Lung (tissue), 12 donors: Measurements from ENCODE around the gene PKHD1. TPM values are rescaled to one million over a fixed set of nuclear protein-coding genes. Genes with fewer than 3 reads are reported as not detected.

ENCODE experiments used
- ATAC-seq: fragments of 200-7000 bp; cut with Tn5 transposase; one replicate; pipeline ENCODE4 v1.9.1; 2020; ENCODE audit warnings: moderate number of reproducible peaks; ENCODE audit not compliant: insufficient read depth, low FRiP score
- DNase-seq, 3 donors: peaks; one replicate each; pipeline ENCODE4 v3.0.0-alpha.2; 2013 to 2017
- H3K27ac ChIP-seq, 2 donors: one replicate each; pipeline ENCODE4 v1.5.1; 2013; ENCODE audit warnings: mild to moderate bottlenecking in 2 of 2, moderate library complexity in 2 of 2, control low read depth in 1 of 2, inconsistent platforms in 1 of 2, low read depth in 1 of 2, low read length in 1 of 2
- H3K27me3 ChIP-seq, 3 donors: one replicate each; pipeline ENCODE4 v1.5.1; 2013; ENCODE audit warnings: low read length in 2 of 3; ENCODE audit not compliant: control insufficient read depth in 3 of 3, insufficient read depth in 3 of 3
- H3K36me3 ChIP-seq, 4 donors: one replicate each; pipeline ENCODE4 v1.5.1; 2013; ENCODE audit warnings: low read length in 4 of 4, mild to moderate bottlenecking in 1 of 4, moderate library complexity in 1 of 4; ENCODE audit not compliant: control insufficient read depth in 4 of 4, insufficient read depth in 4 of 4
- H3K4me1 ChIP-seq, 5 donors: one replicate each; pipeline ENCODE4 v1.5.1; 2013; ENCODE audit warnings: low read length in 5 of 5, mild to moderate bottlenecking in 2 of 5, moderate library complexity in 1 of 5; ENCODE audit not compliant: control insufficient read depth in 5 of 5, insufficient read depth in 5 of 5
- H3K4me3 ChIP-seq: one replicate; pipeline ENCODE4 v1.5.1; 2013; ENCODE audit warnings: mild to moderate bottlenecking, control low read depth, moderate library complexity
- H3K9ac ChIP-seq, 2 donors: one replicate each; pipeline ENCODE4 v1.5.1; 2013; ENCODE audit warnings: low read length in 2 of 2, control low read depth in 1 of 2; ENCODE audit not compliant: insufficient read depth in 1 of 2
- H3K9me3 ChIP-seq, 4 donors: one replicate each; pipeline ENCODE4 v1.5.1; 2013; ENCODE audit warnings: low read length in 3 of 4, mild to moderate bottlenecking in 1 of 4, moderate library complexity in 1 of 4; ENCODE audit not compliant: control insufficient read depth in 4 of 4, insufficient read depth in 3 of 4
- WGBS, 2 donors: extraction: QIAGEN DNeasy Blood & Tissue Kit; methylation state at CpG; one replicate each; pipeline ENCODE4 v1.1.7; 2013; 5-methylcytosine and 5-hydroxymethylcytosine counted together
- polyA plus RNA-seq, 2 donors: library from polyadenylated mRNA; stranded (reverse); fragments of 200-250 nt; gene quantifications; one replicate each; pipeline ENCODE4 v1.2.1, GENCODE V29; 2013
- total RNA-seq, 2 donors: library from RNA; depleted of rRNA in 1 of 2; stranded (reverse); fragments of >200 nt in 1 of 2; gene quantifications; one replicate each; pipeline ENCODE4 v1.2.1, GENCODE V29; 2014 to 2021
- TF ChIP-seq, protein P1 (sequence below): IDR thresholded peaks from 2 replicates; pipeline ENCODE4 v1.5.1; 2012; ENCODE audit warnings: mild to moderate bottlenecking; ENCODE audit errors: control extremely low read depth, extremely low read depth
- donor health status: control.
- donor health status: control.
- donor health status: Bipolar disorder and iron deficiency.
- donor health status: healthy.
- donor health status: DM: yes; HTN: yes; CAD: no.

PKHD1 gene
- total and polyA plus RNA-seq, 4 donors: 0.01 to 6.1 (median 0.09) TPM

GRCh38 chr6:51930602-51931001 is 156.8 kb downstream of the PKHD1 start:
- Histone ChIP-seq H3K4me3 (no peak overlapping the region), H3K4me1 (no peaks in the 10 kb centered on the region), H3K9ac (no peak overlapping the region), H3K9me3 (peaks cover 0 to 2% (median 0%) of the 10 kb centered on the region in 4 donors), H3K36me3 (no peaks in the 10 kb centered on the region), H3K27me3 (no peaks in the 10 kb centered on the region), H3K27ac (no peak overlapping the region)
- TF ChIP-seq, protein P1, sequence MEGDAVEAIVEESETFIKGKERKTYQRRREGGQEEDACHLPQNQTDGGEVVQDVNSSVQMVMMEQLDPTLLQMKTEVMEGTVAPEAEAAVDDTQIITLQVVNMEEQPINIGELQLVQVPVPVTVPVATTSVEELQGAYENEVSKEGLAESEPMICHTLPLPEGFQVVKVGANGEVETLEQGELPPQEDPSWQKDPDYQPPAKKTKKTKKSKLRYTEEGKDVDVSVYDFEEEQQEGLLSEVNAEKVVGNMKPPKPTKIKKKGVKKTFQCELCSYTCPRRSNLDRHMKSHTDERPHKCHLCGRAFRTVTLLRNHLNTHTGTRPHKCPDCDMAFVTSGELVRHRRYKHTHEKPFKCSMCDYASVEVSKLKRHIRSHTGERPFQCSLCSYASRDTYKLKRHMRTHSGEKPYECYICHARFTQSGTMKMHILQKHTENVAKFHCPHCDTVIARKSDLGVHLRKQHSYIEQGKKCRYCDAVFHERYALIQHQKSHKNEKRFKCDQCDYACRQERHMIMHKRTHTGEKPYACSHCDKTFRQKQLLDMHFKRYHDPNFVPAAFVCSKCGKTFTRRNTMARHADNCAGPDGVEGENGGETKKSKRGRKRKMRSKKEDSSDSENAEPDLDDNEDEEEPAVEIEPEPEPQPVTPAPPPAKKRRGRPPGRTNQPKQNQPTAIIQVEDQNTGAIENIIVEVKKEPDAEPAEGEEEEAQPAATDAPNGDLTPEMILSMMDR: no peak
- DNase-seq: no peak
- WGBS, 2 donors: 82 to 87% methylated on average over 3 of the region's 3 CpGs
- ATAC-seq: no peak

GRCh38 chr6:51929934-51930574 is 157.4 kb downstream of the PKHD1 start:
- H3K27me3 ChIP-seq: no peaks in the 10 kb centered on the region
- no peaks in the 10 kb centered on the region for H3K36me3 ChIP-seq
- no peaks in the 10 kb centered on the region for H3K4me1 ChIP-seq
- 86 to 91% methylated on average over 5 of the region's 5 CpGs for WGBS, 2 donors
- no peak overlapping the region for H3K9ac ChIP-seq
- peaks cover 0 to 2% (median 0%) of the 10 kb centered on the region in 4 donors for H3K9me3 ChIP-seq
- no peak overlapping the region for H3K27ac ChIP-seq
- no peak for DNase-seq
- H3K4me3 ChIP-seq: no peak overlapping the region
- TF ChIP-seq, protein P1: no peak
- ATAC-seq: no peak

GRCh38 chr6:51928320-51928719 is 159.1 kb downstream of the PKHD1 start:
- H3K27me3 ChIP-seq: no peaks in the 10 kb centered on the region
- TF ChIP-seq, protein P1: no peak
- WGBS, 2 donors: 62 to 71% methylated on average over 3 of the region's 3 CpGs

GRCh38 chr6:51927450-51927849 is 160.0 kb downstream of the PKHD1 start:
- WGBS, 2 donors: 70 to 84% methylated on average over 1 of the region's 1 CpG

More at GRCh38 chr6:51928320-51928719, 159.1 kb downstream of the PKHD1 start:
- no peak overlapping the region for H3K27ac ChIP-seq
- no peaks in the 10 kb centered on the region for H3K4me1 ChIP-seq
- H3K9me3 ChIP-seq: no peaks in the 10 kb centered on the region
- H3K4me3 ChIP-seq: no peak overlapping the region
- no peak for ATAC-seq
- no peak for DNase-seq
- H3K36me3 ChIP-seq: no peaks in the 10 kb centered on the region
- no peak overlapping the region for H3K9ac ChIP-seq

More at GRCh38 chr6:51927450-51927849, 160.0 kb downstream of the PKHD1 start:
- Histone ChIP-seq H3K27me3 (no peaks in the 10 kb centered on the region), H3K4me1 (no peaks in the 10 kb centered on the region), H3K9me3 (peaks cover 0 to 4% (median 2%) of the 10 kb centered on the region in 4 donors), H3K36me3 (no peaks in the 10 kb centered on the region), H3K27ac (no peak overlapping the region), H3K9ac (no peak overlapping the region), H3K4me3 (no peak overlapping the region)
- ATAC-seq (no peak), DNase-seq (no peak)
- TF ChIP-seq, protein P1: no peak
